Placental epithelial cell (primary cell): ENCODE measurements around the gene IL4R. TPM values are rescaled to one million over a fixed set of nuclear protein-coding genes. Genes with fewer than 3 reads are reported as not detected.

Experiments used
- total RNA-seq: library from RNA; depleted of rRNA; stranded (reverse); fragments of >200 nt; gene quantifications from 2 replicates; pipeline ENCODE4 v1.2.3, GENCODE V29; 2012

The IL4R gene
- total RNA-seq = 5.9 and 7.2 TPM in 2 replicates

GRCh38 chr16:27313422-27314160 lies at the start of gene IL4R:
TSS of gene IL4R (plus strand) at chr16:27313974. CDS start at chr16:27340204, 26,230 bp downstream.

GRCh38 chr16:27268376-27269299 lies 45.1 kb upstream of the IL4R start, which contains the start of gene NSMCE1:
TSS of gene NSMCE1 (minus strand) at chr16:27268772. CDS start at chr16:27257570, 11,202 bp downstream.

GRCh38 chr16:27401768-27402568 lies 88.2 kb downstream of the IL4R start, which contains the start of gene IL21R:
TSS of gene IL21R (plus strand) at chr16:27402174. CDS start at chr16:27430072, 27,898 bp downstream.

Other genes with a start within 250 kb of the IL4R start
- not detected in 2 replicates for gene C16orf82, start 247.0 kb upstream of the IL4R start, total RNA-seq
- 5.0 and 5.9 TPM in 2 replicates for gene KDM8, start 110.4 kb upstream of the IL4R start, total RNA-seq
- 31.4 and 43.3 TPM in 2 replicates for gene NSMCE1, start 45.2 kb upstream of the IL4R start, total RNA-seq
- gene IL21R, start 88.2 kb downstream of the IL4R start, total RNA-seq = under 0.01 TPM in 1 of 2 replicates, not detected in the other
- gene GTF3C1, start 235.9 kb downstream of the IL4R start, total RNA-seq = 60.1 and 64.0 TPM in 2 replicates
- 28.1 and 31.4 TPM in 2 replicates for gene KATNIP, start 236.2 kb downstream of the IL4R start, total RNA-seq